ENCODE data around the gene F12. TPM values are rescaled to one million over a fixed set of nuclear protein-coding genes. Genes with fewer than 3 reads are reported as not detected.

F12 gene
- total RNA-seq, 4 donors from 2014 or later = 0.27 to 0.89 TPM; not detected in 2

DNA sequence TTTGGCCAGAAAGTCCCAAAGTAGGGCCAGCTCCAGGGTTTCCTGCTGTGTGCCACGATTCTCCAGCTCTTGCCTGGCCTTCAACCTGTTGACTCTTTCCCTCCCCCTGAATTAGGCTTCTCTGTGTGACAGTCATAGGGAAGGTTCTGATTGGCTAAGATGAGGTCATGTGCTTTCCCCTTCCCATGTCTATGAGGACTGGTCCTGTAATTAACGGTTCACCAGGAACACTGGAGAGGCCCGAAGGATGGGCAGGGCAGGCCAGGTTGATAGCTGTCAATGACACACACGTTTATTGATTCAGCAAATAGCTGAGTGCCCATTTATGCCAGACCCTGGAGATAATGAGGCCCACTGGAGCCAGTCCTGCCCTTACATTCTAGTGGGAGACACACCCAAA is 28.3 kb upstream of the F12 start:
- no peaks in the 10 kb centered on the region for H3K27me3 ChIP-seq
- 44% methylated on average over 1 of the region's 4 CpGs; no CpG with 5 or more reads in 1 of the 2 donors for WGBS, 2 donors (ENCODE audit: low coverage in 1 of 2)
- no peak overlapping the region for H3K4me3 ChIP-seq
- TF ChIP-seq POLR2AphosphoS5 (IDR thresholded peaks at IDR 0.05) (no peak), POLR2A (IDR thresholded peaks at IDR 0.05) (no peak), EP300 (IDR thresholded peaks at IDR 0.05) (no peak)
- TF ChIP-seq, protein P1, sequence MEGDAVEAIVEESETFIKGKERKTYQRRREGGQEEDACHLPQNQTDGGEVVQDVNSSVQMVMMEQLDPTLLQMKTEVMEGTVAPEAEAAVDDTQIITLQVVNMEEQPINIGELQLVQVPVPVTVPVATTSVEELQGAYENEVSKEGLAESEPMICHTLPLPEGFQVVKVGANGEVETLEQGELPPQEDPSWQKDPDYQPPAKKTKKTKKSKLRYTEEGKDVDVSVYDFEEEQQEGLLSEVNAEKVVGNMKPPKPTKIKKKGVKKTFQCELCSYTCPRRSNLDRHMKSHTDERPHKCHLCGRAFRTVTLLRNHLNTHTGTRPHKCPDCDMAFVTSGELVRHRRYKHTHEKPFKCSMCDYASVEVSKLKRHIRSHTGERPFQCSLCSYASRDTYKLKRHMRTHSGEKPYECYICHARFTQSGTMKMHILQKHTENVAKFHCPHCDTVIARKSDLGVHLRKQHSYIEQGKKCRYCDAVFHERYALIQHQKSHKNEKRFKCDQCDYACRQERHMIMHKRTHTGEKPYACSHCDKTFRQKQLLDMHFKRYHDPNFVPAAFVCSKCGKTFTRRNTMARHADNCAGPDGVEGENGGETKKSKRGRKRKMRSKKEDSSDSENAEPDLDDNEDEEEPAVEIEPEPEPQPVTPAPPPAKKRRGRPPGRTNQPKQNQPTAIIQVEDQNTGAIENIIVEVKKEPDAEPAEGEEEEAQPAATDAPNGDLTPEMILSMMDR (IDR thresholded peaks at IDR 0.05) = no peak
- no peaks in the 10 kb centered on the region for H3K9me3 ChIP-seq
- peaks cover 0 to 4% (median 0%) of the 10 kb centered on the region in 3 donors for H3K4me1 ChIP-seq
- H3K36me3 ChIP-seq = peaks cover 0 to 93% of the 10 kb centered on the region in 2 donors
- ATAC-seq = no peak
- H3K27ac ChIP-seq = no peak overlapping the region

DNA sequence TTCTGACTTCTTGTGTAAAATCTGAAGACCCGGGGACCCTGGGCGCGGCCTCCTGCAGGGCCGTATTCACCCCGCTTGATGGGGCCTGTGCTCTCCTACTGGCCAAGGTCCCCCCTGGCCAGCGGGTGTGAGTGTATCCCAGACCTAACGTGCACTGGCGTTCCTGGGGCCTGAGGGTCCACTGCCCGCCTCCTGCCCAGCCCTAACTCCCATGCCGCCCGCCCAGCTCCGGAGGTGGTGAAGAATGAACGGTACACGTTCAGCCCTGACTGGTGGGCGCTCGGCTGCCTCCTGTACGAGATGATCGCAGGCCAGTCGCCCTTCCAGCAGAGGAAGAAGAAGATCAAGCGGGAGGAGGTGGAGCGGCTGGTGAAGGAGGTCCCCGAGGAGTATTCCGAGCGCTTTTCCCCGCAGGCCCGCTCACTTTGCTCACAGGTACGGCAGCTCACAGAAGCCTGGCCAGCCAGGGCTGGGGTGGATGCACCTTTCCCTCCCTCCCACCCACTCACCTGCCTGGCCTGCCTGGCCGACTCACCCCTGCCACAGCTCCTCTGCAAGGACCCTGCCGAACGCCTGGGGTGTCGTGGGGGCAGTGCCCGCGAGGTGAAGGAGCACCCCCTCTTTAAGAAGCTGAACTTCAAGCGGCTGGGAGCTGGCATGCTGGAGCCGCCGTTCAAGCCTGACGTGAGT is 26.6 kb upstream of the F12 start:
- Histone ChIP-seq H3K27ac (no peak overlapping the region), H3K27me3 (no peaks in the 10 kb centered on the region), H3K4me1 (peaks cover 0 to 21% (median 0%) of the 10 kb centered on the region in 3 donors), H3K4me3 (no peak overlapping the region), H3K36me3 (peaks cover 0 to 93% of the 10 kb centered on the region in 2 donors), H3K9me3 (no peaks in the 10 kb centered on the region)
- no peak for TF ChIP-seq EP300 (IDR thresholded peaks at IDR 0.05)
- no peak for TF ChIP-seq POLR2AphosphoS5 (IDR thresholded peaks at IDR 0.05)
- no peak for ATAC-seq
- WGBS, 2 donors (ENCODE audit: low coverage in 1 of 2) = 99% methylated on average over 6 of the region's 37 CpGs; no CpG with 5 or more reads in 1 of the 2 donors

DNA sequence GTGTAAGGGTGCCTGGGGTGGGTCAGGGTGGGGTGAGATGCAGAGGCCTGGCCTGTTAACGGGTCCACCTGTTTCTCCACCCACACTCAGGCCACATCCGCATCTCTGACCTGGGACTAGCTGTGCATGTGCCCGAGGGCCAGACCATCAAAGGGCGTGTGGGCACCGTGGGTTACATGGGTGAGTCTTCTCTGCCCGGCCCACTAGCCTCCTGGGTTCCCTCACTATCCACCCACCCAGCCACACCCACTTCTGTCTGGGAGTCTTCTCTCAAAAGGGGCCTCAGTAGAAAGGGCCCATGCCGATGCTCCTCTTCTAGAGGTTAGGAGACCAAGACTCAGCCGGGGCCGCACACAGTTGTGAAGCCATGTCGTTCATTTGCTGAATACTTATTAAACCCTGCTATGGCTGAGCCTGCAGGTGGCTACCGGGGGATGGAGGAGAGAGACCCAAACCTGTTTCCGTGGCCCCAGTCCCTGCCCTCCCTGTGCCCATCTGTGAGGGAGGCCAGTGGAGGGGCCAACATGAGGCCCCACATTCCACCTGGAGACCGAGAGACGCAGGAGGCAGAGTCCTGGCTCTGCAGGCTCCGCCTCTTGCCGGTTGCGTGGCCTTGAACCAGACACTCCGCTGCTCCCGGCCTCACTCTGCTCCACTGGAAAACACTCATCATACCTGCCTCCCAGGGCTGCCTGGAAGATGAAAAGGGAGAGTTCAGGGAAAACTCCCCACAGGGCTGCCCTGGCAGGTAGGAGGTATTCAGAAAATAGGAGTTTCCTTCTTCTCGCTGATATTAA is 25.8 kb upstream of the F12 start:
- peaks cover 0 to 93% of the 10 kb centered on the region in 2 donors for H3K36me3 ChIP-seq
- 81 to 93% methylated on average over 2 to 6 of the region's 20 CpGs for WGBS, 2 donors (ENCODE audit: low coverage in 1 of 2)

DNA sequence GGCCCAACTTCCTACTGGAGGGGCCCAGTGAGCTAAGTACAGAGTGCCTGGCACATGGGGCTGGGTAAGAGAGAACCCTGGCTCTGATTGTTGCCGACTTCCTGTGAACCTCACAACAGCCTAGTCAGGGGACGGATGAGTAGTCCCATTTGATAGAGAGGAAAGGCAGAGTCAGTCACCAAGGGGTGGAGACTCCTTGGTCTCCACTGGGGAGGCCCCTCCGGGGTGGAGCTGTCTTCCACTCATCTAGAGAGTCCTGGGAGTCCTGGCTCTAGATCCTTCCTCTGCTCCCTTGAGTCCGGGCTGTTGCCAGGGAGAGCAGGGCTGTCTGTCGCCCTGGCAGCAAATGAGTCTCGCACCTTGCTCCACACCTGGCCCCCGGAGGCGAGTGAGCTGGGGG is 25.1 kb upstream of the F12 start:
- TF ChIP-seq, protein P1 (IDR thresholded peaks at IDR 0.05) = no peak
- TF ChIP-seq EP300 (IDR thresholded peaks at IDR 0.05) (no peak), POLR2A (IDR thresholded peaks at IDR 0.05) (no peak), POLR2AphosphoS5 (IDR thresholded peaks at IDR 0.05) (no peak)
- H3K9me3 ChIP-seq = no peaks in the 10 kb centered on the region
- ATAC-seq = no peak
- peaks cover 0 to 34% (median 0%) of the 10 kb centered on the region in 3 donors for H3K4me1 ChIP-seq
- WGBS, 2 donors (ENCODE audit: low coverage in 1 of 2) = 80% methylated on average over 2 of the region's 8 CpGs; no CpG with 5 or more reads in 1 of the 2 donors
- H3K27me3 ChIP-seq = no peaks in the 10 kb centered on the region
- H3K36me3 ChIP-seq = peaks cover 0 to 91% of the 10 kb centered on the region in 2 donors
- H3K27ac ChIP-seq = no peak overlapping the region
- no peak overlapping the region for H3K4me3 ChIP-seq

More for the DNA sequence above, 25.8 kb upstream of the F12 start:
- H3K27me3 ChIP-seq = no peaks in the 10 kb centered on the region
- TF ChIP-seq POLR2A (IDR thresholded peaks at IDR 0.05) (no peak), POLR2AphosphoS5 (IDR thresholded peaks at IDR 0.05) (no peak), EP300 (IDR thresholded peaks at IDR 0.05) (no peak)
- TF ChIP-seq, protein P1 (IDR thresholded peaks at IDR 0.05) = no peak
- ATAC-seq = no peak
- no peaks in the 10 kb centered on the region for H3K9me3 ChIP-seq
- H3K27ac ChIP-seq = no peak overlapping the region
- H3K4me1 ChIP-seq = peaks cover 0 to 28% (median 0%) of the 10 kb centered on the region in 3 donors
- H3K4me3 ChIP-seq = no peak overlapping the region

DNA sequence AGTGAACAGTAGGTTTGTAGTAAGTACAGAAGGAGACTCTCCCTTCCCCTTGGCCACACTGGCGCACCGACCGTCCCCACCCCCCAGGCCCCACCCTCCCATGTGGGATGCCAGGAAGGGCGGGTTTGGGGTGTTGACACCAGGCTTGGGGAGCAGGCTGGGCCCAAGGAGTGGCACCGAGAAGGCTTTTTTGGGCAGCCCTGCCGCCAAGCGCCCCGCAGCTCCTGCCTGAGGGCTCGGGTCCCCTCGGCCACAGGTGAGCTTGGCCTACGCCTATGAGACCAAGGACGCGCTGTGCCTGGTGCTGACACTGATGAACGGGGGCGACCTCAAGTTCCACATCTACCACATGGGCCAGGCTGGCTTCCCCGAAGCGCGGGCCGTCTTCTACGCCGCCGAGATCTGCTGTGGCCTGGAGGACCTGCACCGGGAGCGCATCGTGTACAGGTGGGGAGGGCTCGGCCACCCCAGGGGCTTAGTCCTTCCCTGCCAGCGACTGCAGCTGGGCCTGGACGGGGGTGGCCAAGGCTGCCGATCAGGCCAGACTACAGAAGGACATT is 24.4 kb upstream of the F12 start:
- no CpG with 5 or more reads among the region's 29 CpGs for WGBS, 2 donors (ENCODE audit: low coverage in 1 of 2)
- no peak for ATAC-seq

More for the DNA sequence above, 24.4 kb upstream of the F12 start:
- TF ChIP-seq POLR2A (IDR thresholded peaks at IDR 0.05) (no peak), EP300 (IDR thresholded peaks at IDR 0.05) (no peak), POLR2AphosphoS5 (IDR thresholded peaks at IDR 0.05) (no peak)
- TF ChIP-seq, protein P1 (IDR thresholded peaks at IDR 0.05) = no peak
- Histone ChIP-seq H3K36me3 (peaks cover 0 to 89% of the 10 kb centered on the region in 2 donors), H3K4me3 (no peak overlapping the region), H3K9me3 (no peaks in the 10 kb centered on the region), H3K4me1 (peaks cover 0 to 41% (median 0%) of the 10 kb centered on the region in 3 donors), H3K27ac (no peak overlapping the region), H3K27me3 (no peaks in the 10 kb centered on the region)

Measured in gastroesophageal sphincter (tissue), 4 donors.